Activated CD8-positive, alpha-beta T cell treated with anti-CD3 and anti-CD28 coated beads for 36 hours (primary cell): Measurements from ENCODE around the gene B4GALT5. TPM values are rescaled to one million over a fixed set of nuclear protein-coding genes. Genes with fewer than 3 reads are reported as not detected.

Source experiments
- ATAC-seq: fragments of 200-7000 bp; cut with Tn5 transposase; one replicate; pipeline ENCODE4 v1.10.0; 2021; ENCODE audit warnings: mild to moderate bottlenecking, moderate library complexity
- CTCF ChIA-PET: fragments of 350-600 bp; sonication (Branson Sonifier 250); formaldehyde crosslinking; loops from one replicate; lab custom pipeline; 2021; ENCODE audit warnings: antibody characterized with exemption; lab: Charles Lee
- POLR2A ChIA-PET: fragments of 350-600 bp; sonication (Branson Sonifier 250); formaldehyde crosslinking; loops from one replicate; lab custom pipeline; 2021; ENCODE audit warnings: antibody characterized with exemption; lab: Charles Lee
- DNase-seq: peaks from one replicate; pipeline ENCODE4 v3.0.0-alpha.2; 2020
- H3K27ac Mint-ChIP-seq: one replicate; pipeline ENCODE4 v1.8.0; 2021; ENCODE audit warnings: mild to moderate bottlenecking, mixed read lengths
- H3K27me3 Mint-ChIP-seq: one replicate; pipeline ENCODE4 v1.8.0; 2021; ENCODE audit warnings: mixed read lengths
- H3K36me3 Mint-ChIP-seq: one replicate; pipeline ENCODE4 v1.8.0; 2021; ENCODE audit warnings: low read depth, mixed read lengths
- H3K4me1 Mint-ChIP-seq: one replicate; pipeline ENCODE4 v1.8.0; 2021; ENCODE audit warnings: low read depth, mixed read lengths
- H3K4me3 Mint-ChIP-seq: one replicate; pipeline ENCODE4 v1.8.0; 2021; ENCODE audit warnings: mild to moderate bottlenecking, moderate library complexity, mixed read lengths
- H3K9me3 Mint-ChIP-seq: one replicate; pipeline ENCODE4 v1.8.0; 2021; ENCODE audit warnings: mixed read lengths
- intact Hi-C: fragments of 100-400 bp; cut with micrococcal nuclease; formaldehyde crosslinking; loops from one replicate; pipeline ENCODE4 v1.10.0; 2022
- total RNA-seq, 2 experiments: library from RNA; stranded (reverse); gene quantifications; one replicate each; pipeline ENCODE4 v1.2.3, GENCODE V29; 2021
- TF ChIP-seq, protein P1 (sequence below): fragments of 200-600 bp; IDR thresholded peaks from one replicate; pipeline ENCODE4 v1.8.0; 2022; ENCODE audit warnings: antibody characterized with exemption, mild to moderate bottlenecking

Gene B4GALT5
- total RNA-seq, 2 experiments from 2014 or later, result 16.5 to 16.8 TPM

DNA sequence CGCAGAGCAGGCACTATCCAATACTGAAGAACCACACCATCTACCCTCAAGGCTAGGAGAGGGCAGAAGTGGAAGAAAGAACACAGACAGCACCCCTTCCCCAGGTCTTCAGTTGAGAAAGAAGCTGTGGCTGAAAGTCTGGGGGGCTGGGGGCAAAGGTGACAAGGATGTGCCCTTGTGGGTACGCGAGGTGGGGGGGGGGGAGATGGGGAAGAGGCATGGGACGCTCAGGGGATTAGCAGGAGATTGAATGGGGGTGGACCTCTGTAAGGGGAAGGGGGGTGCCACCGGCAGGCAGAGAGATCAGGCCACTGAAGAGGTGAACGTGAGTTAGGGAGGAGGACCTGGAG, 1.1 kb downstream of the B4GALT5 start:
- no peak for ATAC-seq
- intact Hi-C loops, result loop anchor here (5.0 to 10.0 kb wide), 2 partner anchors 45 to 102 kb away; partner anchors contain the start of gene SLC9A8
- TF ChIP-seq, protein P1, sequence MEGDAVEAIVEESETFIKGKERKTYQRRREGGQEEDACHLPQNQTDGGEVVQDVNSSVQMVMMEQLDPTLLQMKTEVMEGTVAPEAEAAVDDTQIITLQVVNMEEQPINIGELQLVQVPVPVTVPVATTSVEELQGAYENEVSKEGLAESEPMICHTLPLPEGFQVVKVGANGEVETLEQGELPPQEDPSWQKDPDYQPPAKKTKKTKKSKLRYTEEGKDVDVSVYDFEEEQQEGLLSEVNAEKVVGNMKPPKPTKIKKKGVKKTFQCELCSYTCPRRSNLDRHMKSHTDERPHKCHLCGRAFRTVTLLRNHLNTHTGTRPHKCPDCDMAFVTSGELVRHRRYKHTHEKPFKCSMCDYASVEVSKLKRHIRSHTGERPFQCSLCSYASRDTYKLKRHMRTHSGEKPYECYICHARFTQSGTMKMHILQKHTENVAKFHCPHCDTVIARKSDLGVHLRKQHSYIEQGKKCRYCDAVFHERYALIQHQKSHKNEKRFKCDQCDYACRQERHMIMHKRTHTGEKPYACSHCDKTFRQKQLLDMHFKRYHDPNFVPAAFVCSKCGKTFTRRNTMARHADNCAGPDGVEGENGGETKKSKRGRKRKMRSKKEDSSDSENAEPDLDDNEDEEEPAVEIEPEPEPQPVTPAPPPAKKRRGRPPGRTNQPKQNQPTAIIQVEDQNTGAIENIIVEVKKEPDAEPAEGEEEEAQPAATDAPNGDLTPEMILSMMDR, result no peak
- Mint-ChIP-seq H3K27ac (peak overlapping the region; percentile 90), H3K4me1 (peaks cover 44% of the 10 kb centered on the region), H3K4me3 (peak overlapping the region; percentile 87), H3K9me3 (no peaks in the 10 kb centered on the region), H3K27me3 (no peaks in the 10 kb centered on the region), H3K36me3 (peaks cover 6% of the 10 kb centered on the region)
- no peak for DNase-seq
- POLR2A ChIA-PET, result no interaction called here
- CTCF ChIA-PET, result no interaction called here

DNA sequence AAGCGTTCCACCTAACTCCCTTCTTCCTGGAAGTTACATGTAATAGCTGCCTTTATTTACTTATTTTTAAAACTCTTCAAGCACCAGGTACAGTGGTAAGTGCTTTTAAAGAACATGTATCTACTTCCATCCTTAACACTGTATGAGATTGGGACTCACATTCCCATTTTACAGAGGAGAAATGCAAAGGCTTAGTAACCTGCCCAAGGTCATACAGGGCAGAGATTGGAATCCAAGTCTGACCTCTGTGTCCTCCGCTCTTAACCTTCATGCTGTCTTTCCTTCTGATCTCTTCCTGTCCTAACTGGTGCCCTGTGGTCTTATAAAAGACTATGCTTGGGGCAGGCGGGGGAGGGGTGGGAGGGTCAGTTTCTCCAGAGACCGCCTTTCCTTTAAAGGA, 1.6 kb downstream of the B4GALT5 start:
- Mint-ChIP-seq H3K4me3 (peak overlapping the region; percentile 87), H3K4me1 (peaks cover 44% of the 10 kb centered on the region), H3K27ac (peak overlapping the region; percentile 70), H3K27me3 (no peaks in the 10 kb centered on the region), H3K36me3 (peaks cover 6% of the 10 kb centered on the region), H3K9me3 (no peaks in the 10 kb centered on the region)
- intact Hi-C loops, result loop anchor here (5.0 to 10.0 kb wide), 2 partner anchors 45 to 103 kb away; partner anchors contain the start of gene SLC9A8
- ChIA-PET CTCF (interaction anchor here (2.2 kb wide), 1 partner anchor 10 kb away, joined by 7 read pairs; no protein-coding TSS in a partner anchor), POLR2A (no interaction called here)
- TF ChIP-seq, protein P1, result no peak
- ATAC-seq (no peak), DNase-seq (no peak)

DNA sequence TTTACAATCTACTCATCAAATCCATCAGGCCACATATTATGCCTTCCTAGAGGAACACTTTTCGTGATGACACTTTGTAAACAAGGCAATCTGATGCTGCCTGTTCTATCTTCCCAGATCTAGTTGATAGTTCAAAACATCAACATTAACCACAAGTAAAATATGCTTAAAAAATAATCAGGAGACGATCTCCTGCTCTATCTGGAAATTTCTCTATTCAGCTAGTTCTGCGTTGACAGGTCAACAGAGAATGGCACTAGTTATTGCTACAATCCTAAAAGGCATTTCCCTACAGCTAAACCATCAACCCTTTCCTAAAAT, 2.1 kb downstream of the B4GALT5 start:
- TF ChIP-seq, protein P1, result no peak
- ChIA-PET CTCF (interaction anchor here (1.2 to 2.2 kb wide), 2 partner anchors 10 to 42 kb away, joined by 3 to 7 read pairs; no protein-coding TSS in a partner anchor), POLR2A (interaction anchor here (1.5 kb wide), 1 partner anchor 10 kb away, joined by 7 read pairs; no protein-coding TSS in a partner anchor)

DNA sequence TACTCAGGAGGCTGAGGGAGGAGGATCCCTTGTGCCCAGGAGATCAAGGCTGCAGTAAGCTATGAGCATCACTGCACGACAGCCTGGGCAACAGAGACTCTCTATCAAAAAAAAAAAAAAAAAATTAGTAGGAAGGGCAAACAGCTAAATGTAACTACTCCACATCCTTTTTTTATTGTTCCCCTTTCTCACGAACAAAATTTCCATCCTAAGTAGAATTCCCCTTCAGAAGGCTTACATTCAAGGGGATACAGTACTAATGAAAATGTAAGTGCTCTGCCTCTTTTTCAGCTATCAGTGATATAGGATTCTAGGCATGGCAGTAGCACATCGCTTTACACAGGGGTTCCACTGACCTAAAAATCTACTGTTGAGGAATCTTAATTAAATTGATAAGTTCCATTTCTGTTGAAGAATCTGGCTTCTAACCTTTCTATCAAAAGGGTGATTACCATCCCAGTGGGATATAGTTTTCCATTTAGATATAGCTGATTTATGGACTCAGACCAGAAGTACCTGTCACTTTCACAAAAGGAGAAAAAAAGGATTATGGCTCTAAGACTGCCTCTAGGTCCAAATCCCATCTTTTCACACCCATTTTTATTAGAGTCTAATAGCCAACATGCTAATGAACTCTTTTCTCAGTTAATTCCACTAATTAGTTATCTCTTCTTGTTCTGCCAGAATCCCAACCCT, 2.6 kb downstream of the B4GALT5 start:
- DNase-seq (no peak), ATAC-seq (no peak)
- ChIA-PET POLR2A (interaction anchor here (0.7 to 1.5 kb wide), 2 partner anchors 9 to 149 kb away, joined by 5 to 7 read pairs; no protein-coding TSS in a partner anchor), CTCF (interaction anchor here (0.9 to 2.3 kb wide), 5 partner anchors 8 to 134 kb away, joined by 3 to 12 read pairs (median 4); no protein-coding TSS in a partner anchor)
- Mint-ChIP-seq H3K27me3 (no peaks in the 10 kb centered on the region), H3K36me3 (peaks cover 6% of the 10 kb centered on the region), H3K4me1 (peaks cover 53% of the 10 kb centered on the region), H3K27ac (no peak overlapping the region), H3K9me3 (no peaks in the 10 kb centered on the region), H3K4me3 (peak overlapping the region; percentile 87)
- intact Hi-C loops, result loop anchor here (5.0 to 10.0 kb wide), 2 partner anchors 44 to 104 kb away; partner anchors contain the start of gene SLC9A8
- TF ChIP-seq, protein P1, result no peak

More for the DNA sequence above, 2.1 kb downstream of the B4GALT5 start:
- Mint-ChIP-seq H3K4me3 (peak overlapping the region; percentile 87), H3K4me1 (peaks cover 48% of the 10 kb centered on the region), H3K27ac (no peak overlapping the region), H3K27me3 (no peaks in the 10 kb centered on the region), H3K9me3 (no peaks in the 10 kb centered on the region), H3K36me3 (peaks cover 6% of the 10 kb centered on the region)
- DNase-seq (no peak), ATAC-seq (no peak)
- intact Hi-C loops, result loop anchor here (5.0 to 10.0 kb wide), 2 partner anchors 44 to 103 kb away; partner anchors contain the start of gene SLC9A8

DNA sequence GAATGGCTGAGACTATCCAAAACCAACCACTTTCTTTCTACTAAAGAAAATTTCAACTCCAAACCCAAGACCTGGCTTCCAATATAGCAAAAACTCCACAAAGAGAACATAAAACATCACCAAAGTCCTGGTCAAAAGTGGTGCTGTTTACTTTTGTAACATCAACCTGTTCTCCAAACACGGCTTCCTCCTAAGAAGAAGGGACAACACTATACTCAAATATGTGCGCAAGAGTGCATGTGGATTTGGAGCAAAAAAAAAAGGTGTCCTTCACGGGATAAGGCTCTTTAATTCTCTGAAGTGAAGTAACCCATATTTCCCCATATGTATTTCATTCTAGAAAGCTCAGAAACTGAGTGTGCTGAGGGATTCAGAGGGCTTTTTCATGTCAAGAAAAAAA, 6.6 kb downstream of the B4GALT5 start:
- POLR2A ChIA-PET, result interaction anchor here (1.0 kb wide), 1 partner anchor 14 kb away, joined by 3 read pairs; no protein-coding TSS in a partner anchor
- ATAC-seq (no peak), DNase-seq (no peak)
- Mint-ChIP-seq H3K27me3 (no peaks in the 10 kb centered on the region), H3K4me1 (peaks cover 60% of the 10 kb centered on the region), H3K9me3 (no peaks in the 10 kb centered on the region), H3K36me3 (peaks cover 11% of the 10 kb centered on the region), H3K4me3 (no peak overlapping the region), H3K27ac (no peak overlapping the region)
- TF ChIP-seq, protein P1, result no peak
- CTCF ChIA-PET, result interaction anchor here (0.9 to 1.0 kb wide), 2 partner anchors 14 to 51 kb away, joined by 3 read pairs; no protein-coding TSS in a partner anchor
- intact Hi-C loops, result no loop called here
